ENCODE data around the gene TRAF4. TPM values are rescaled to one million over a fixed set of nuclear protein-coding genes. Genes with fewer than 3 reads are reported as not detected.

TRAF4 gene
- total RNA-seq, 1 experiment from 2014 or later: 268 TPM

DNA sequence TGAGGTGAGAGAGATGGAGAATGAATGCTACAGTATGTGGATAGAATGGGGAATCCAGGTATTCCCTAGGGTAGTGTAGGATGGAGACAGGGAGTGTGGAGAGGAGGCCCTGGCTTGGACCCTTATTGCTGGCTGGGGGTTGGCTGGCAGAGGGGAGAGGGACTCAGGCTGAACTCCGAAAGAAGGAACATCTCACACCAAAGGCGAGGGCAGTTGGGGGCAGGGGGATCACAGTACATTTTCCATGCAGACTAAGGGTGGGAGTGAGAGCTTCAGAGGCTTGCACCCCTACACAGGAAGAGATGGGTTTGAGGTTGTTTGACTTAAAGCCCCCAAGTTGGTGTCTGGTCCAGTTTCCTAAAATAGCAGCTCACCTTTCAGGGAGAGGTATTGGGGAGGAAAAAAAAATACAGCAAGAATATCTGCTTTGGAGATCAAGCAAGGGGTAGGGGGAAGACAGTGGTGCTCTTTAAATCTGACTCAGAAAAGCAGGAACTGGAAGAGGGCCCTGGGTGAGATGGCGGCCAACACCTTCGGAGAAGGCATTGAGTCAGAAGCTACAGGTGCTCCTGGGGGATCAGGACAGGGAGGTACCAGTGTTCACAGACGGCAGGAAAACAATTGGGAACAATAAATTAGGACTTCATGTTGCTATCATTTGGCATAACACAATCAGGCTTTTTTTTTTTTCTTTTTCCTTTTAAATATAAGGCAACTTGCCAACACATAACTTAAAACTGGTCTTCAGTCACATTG is 12.4 kb downstream of the TRAF4 start (continued):
- TF ChIP-seq JAZF1 (CRISPR knock-in tag; IDR thresholded peaks at IDR 0.05) (no peak), ZNF671 (CRISPR knock-in tag; IDR thresholded peaks at IDR 0.05) (no peak), ATF1 (CRISPR knock-in tag; IDR thresholded peaks at IDR 0.05) (no peak), ZBTB21 (CRISPR knock-in tag; IDR thresholded peaks at IDR 0.05; ENCODE audit: borderline replicate concordance) (no peak), GABPB1 (CRISPR knock-in tag; IDR thresholded peaks at IDR 0.05) (no peak), TP53 (CRISPR knock-in tag; IDR thresholded peaks at IDR 0.05) (no peak), JUN (CRISPR knock-in tag; IDR thresholded peaks at IDR 0.05) (no peak)
- TF ChIP-seq, protein P1, sequence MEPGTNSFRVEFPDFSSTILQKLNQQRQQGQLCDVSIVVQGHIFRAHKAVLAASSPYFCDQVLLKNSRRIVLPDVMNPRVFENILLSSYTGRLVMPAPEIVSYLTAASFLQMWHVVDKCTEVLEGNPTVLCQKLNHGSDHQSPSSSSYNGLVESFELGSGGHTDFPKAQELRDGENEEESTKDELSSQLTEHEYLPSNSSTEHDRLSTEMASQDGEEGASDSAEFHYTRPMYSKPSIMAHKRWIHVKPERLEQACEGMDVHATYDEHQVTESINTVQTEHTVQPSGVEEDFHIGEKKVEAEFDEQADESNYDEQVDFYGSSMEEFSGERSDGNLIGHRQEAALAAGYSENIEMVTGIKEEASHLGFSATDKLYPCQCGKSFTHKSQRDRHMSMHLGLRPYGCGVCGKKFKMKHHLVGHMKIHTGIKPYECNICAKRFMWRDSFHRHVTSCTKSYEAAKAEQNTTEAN (CRISPR knock-in tag; IDR thresholded peaks at IDR 0.05): no peak
- TF ChIP-seq, protein P2, sequence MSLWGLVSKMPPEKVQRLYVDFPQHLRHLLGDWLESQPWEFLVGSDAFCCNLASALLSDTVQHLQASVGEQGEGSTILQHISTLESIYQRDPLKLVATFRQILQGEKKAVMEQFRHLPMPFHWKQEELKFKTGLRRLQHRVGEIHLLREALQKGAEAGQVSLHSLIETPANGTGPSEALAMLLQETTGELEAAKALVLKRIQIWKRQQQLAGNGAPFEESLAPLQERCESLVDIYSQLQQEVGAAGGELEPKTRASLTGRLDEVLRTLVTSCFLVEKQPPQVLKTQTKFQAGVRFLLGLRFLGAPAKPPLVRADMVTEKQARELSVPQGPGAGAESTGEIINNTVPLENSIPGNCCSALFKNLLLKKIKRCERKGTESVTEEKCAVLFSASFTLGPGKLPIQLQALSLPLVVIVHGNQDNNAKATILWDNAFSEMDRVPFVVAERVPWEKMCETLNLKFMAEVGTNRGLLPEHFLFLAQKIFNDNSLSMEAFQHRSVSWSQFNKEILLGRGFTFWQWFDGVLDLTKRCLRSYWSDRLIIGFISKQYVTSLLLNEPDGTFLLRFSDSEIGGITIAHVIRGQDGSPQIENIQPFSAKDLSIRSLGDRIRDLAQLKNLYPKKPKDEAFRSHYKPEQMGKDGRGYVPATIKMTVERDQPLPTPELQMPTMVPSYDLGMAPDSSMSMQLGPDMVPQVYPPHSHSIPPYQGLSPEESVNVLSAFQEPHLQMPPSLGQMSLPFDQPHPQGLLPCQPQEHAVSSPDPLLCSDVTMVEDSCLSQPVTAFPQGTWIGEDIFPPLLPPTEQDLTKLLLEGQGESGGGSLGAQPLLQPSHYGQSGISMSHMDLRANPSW (CRISPR knock-in tag; conservative IDR thresholded peaks at IDR 0.05; ENCODE audit: low read depth): no peak

DNA sequence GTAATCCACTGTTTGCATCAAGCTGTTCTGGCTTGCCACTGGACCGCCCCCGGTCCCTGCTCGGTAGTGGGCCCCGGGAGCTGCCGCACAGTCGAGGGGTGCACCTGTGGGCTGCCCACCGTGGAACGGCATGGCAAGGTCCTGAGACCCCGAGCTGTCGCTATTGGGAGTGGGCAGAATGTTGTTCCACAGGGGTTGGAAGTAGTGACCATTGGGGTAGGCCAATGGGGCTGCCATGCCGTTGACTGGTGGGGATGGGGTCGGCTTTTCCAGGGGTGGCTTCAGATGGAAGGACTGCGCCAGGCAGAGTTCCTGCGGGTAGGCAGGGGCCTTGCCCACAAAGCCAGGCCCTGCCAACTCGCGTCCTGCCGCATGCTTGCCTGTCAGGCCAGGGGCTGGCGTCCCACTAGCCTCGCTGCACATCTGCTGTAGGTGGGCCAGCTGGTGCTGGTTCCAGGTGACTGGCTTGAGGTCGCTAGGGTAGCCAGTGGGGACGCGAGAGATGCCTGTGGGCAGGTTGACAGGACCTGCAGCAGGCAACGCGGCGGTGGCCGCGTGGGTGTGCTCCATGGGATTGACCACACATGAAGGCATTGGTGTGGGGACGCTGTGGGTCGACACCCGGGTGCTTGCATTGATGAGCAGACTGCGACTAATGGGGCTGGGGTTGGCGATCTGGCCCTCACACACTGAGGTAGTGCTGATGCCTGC is 14.8 kb downstream of the TRAF4 start:
- 0 out of 2 replicates have a peak overlapping the region, but pooled peaks have one; percentile 49 for H3K27ac Mint-ChIP-seq
- peaks cover 38% of the 10 kb centered on the region for H3K36me3 Mint-ChIP-seq
- ChIA-PET CTCF (no interaction called here), POLR2A (no interaction called here)
- no peak for TF ChIP-seq AFF4 (CRISPR knock-in tag; IDR thresholded peaks at IDR 0.05; ENCODE audit: borderline replicate concordance)
- TF ChIP-seq SMAD4 (CRISPR knock-in tag; IDR thresholded peaks at IDR 0.05): no peak
- no peak for TF ChIP-seq ZNF396 (CRISPR knock-in tag; IDR thresholded peaks at IDR 0.05; ENCODE audit: borderline replicate concordance)
- TF ChIP-seq, protein P3, sequence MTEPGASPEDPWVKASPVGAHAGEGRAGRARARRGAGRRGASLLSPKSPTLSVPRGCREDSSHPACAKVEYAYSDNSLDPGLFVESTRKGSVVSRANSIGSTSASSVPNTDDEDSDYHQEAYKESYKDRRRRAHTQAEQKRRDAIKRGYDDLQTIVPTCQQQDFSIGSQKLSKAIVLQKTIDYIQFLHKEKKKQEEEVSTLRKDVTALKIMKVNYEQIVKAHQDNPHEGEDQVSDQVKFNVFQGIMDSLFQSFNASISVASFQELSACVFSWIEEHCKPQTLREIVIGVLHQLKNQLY (CRISPR knock-in tag; IDR thresholded peaks at IDR 0.05): no peak
- 0 out of 2 replicates have a peak, but pooled peaks have one; percentile 26 for TF ChIP-seq NFYB (CRISPR knock-in tag; conservative IDR thresholded peaks at IDR 0.05; ENCODE audit: low read depth)
- TF ChIP-seq, protein P4, sequence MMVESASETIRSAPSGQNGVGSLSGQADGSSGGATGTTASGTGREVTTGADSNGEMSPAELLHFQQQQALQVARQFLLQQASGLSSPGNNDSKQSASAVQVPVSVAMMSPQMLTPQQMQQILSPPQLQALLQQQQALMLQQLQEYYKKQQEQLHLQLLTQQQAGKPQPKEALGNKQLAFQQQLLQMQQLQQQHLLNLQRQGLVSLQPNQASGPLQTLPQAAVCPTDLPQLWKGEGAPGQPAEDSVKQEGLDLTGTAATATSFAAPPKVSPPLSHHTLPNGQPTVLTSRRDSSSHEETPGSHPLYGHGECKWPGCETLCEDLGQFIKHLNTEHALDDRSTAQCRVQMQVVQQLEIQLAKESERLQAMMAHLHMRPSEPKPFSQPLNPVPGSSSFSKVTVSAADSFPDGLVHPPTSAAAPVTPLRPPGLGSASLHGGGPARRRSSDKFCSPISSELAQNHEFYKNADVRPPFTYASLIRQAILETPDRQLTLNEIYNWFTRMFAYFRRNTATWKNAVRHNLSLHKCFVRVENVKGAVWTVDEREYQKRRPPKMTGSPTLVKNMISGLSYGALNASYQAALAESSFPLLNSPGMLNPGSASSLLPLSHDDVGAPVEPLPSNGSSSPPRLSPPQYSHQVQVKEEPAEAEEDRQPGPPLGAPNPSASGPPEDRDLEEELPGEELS (CRISPR knock-in tag; IDR thresholded peaks at IDR 0.05): 0 out of 2 replicates have a peak, but pooled peaks have one; percentile 22
- no peak for TF ChIP-seq ATF6 (CRISPR knock-in tag; IDR thresholded peaks at IDR 0.05)
- TF ChIP-seq, protein P5, sequence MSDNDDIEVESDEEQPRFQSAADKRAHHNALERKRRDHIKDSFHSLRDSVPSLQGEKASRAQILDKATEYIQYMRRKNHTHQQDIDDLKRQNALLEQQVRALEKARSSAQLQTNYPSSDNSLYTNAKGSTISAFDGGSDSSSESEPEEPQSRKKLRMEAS (CRISPR knock-in tag; IDR thresholded peaks at IDR 0.05): no peak
- TF ChIP-seq GABPB1 (CRISPR knock-in tag; IDR thresholded peaks at IDR 0.05): no peak
- no peak for TF ChIP-seq NFE2L1 (CRISPR knock-in tag; IDR thresholded peaks at IDR 0.05)
- no peak for TF ChIP-seq ATF1 (CRISPR knock-in tag; IDR thresholded peaks at IDR 0.05)
- no peak for TF ChIP-seq KAT7 (CRISPR knock-in tag; IDR thresholded peaks at IDR 0.05; ENCODE audit: borderline replicate concordance)
- no peak for TF ChIP-seq NR3C1 (CRISPR knock-in tag; conservative IDR thresholded peaks at IDR 0.05; ENCODE audit: low read depth)
- TF ChIP-seq RORB (CRISPR knock-in tag; IDR thresholded peaks at IDR 0.05): no peak
- ATAC-seq (no peak), DNase-seq (ENCODE audit: low spot score) (no peak)
- peaks cover 71% of the 10 kb centered on the region for H3K4me1 Mint-ChIP-seq
- H3K27me3 Mint-ChIP-seq (ENCODE audit: low read depth): no peaks in the 10 kb centered on the region
- H3K4me3 Mint-ChIP-seq: no peak overlapping the region
- no peaks in the 10 kb centered on the region for H3K9me3 Mint-ChIP-seq

Data from WTC11 (cell line).